PC-3 (cell line): ENCODE results near the gene NT5DC3.

Source experiments
- EZH2 ChIP-seq: fragments of 300-600 bp; sonication (generic); IDR thresholded peaks from one replicate; pipeline ENCODE4 v1.6.1; 2017; ENCODE audit warnings: antibody characterized with exemption, mild to moderate bottlenecking, low read length; ENCODE audit not compliant: unreplicated experiment
- TF ChIP-seq, protein P1 (sequence below): fragments of 300-600 bp; sonication (generic); conservative IDR thresholded peaks from 2 replicates; pipeline ENCODE4 v1.5.1; 2017; ENCODE audit warnings: antibody characterized with exemption, low read depth, mild to moderate bottlenecking, low read length

DNA sequence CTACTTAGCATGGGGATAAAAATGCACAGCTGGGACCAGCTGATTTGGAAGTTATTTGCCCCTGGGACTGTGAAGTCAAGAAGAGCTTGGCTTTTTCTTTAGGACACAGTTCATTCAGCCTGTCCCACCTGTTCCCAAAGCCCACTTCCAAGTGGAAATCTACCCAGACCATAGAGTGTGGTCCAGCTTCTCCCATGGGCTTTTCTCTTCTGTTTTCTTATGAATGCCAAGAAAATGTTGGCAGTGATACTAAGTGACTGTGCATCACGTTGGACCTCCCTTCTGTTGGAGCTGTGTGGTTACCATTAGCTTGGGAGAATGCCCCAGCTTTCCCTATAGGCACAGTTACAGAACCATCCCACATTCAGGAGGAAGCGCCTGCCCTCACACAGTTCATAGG lies 89.4 kb downstream of the NT5DC3 start:
- TF ChIP-seq, protein P1, sequence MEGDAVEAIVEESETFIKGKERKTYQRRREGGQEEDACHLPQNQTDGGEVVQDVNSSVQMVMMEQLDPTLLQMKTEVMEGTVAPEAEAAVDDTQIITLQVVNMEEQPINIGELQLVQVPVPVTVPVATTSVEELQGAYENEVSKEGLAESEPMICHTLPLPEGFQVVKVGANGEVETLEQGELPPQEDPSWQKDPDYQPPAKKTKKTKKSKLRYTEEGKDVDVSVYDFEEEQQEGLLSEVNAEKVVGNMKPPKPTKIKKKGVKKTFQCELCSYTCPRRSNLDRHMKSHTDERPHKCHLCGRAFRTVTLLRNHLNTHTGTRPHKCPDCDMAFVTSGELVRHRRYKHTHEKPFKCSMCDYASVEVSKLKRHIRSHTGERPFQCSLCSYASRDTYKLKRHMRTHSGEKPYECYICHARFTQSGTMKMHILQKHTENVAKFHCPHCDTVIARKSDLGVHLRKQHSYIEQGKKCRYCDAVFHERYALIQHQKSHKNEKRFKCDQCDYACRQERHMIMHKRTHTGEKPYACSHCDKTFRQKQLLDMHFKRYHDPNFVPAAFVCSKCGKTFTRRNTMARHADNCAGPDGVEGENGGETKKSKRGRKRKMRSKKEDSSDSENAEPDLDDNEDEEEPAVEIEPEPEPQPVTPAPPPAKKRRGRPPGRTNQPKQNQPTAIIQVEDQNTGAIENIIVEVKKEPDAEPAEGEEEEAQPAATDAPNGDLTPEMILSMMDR = no peak
- no peak for TF ChIP-seq EZH2
